ENCODE measurements around the gene PIERCE2. TPM values are rescaled to one million over a fixed set of nuclear protein-coding genes. Genes with fewer than 3 reads are reported as not detected.
"Not testable (repeated sequence)": the region's sequence is repeated elsewhere in the genome, so short reads cannot be mapped to it uniquely, and the experiment has no call there.

PIERCE2 gene
- total RNA-seq, 1 donor from 2014 or later: 1.8 TPM

- DNase-seq (ENCODE audit: low read depth) (no peak), FAIRE-seq (no peak)
- Histone ChIP-seq H3K4me3 (ENCODE audit: low read depth, low read length) (no peak overlapping the region), H3K27me3 (ENCODE audit: control insufficient read depth, insufficient read depth, low read length) (no peaks in the 10 kb centered on the region), H3K36me3 (ENCODE audit: control insufficient read depth, insufficient read depth, low read length) (peaks cover 1% of the 10 kb centered on the region)
- TF ChIP-seq CTCF (IDR thresholded peaks at IDR 0.05; ENCODE audit: insufficient read depth, low read length, severe bottlenecking): no peak
These were observed 13.6 kb upstream of the PIERCE2 start for GRCh38 chr15:55394694-55395093.

DNA sequence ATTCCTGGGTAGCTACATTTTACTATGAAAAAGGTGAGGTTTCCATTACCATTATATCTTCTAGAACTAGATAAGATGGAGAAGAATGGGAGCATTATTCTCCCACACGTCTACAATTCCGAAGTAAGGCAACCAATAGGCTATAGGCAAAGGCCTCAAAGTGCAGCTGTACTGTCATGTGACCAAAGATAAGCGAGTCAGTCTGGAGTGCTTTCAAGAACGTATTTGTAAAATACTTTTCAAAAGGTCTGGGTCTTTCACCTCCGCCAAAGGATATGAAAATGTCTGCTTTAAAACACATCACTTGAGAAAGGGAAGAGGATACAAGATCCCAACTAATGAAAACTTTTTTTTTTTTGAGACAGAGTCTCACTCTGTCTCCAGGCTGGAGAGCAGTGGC lies 10.1 kb upstream of the PIERCE2 start:
- TF ChIP-seq CTCF (IDR thresholded peaks at IDR 0.05; ENCODE audit: insufficient read depth, low read length, severe bottlenecking): no peak
- DNase-seq (ENCODE audit: low read depth) (no peak), FAIRE-seq (no peak)
- Histone ChIP-seq H3K4me3 (ENCODE audit: low read depth, low read length) (no peak overlapping the region), H3K36me3 (ENCODE audit: control insufficient read depth, insufficient read depth, low read length) (peaks cover 1% of the 10 kb centered on the region), H3K27me3 (ENCODE audit: control insufficient read depth, insufficient read depth, low read length) (no peaks in the 10 kb centered on the region)

DNA sequence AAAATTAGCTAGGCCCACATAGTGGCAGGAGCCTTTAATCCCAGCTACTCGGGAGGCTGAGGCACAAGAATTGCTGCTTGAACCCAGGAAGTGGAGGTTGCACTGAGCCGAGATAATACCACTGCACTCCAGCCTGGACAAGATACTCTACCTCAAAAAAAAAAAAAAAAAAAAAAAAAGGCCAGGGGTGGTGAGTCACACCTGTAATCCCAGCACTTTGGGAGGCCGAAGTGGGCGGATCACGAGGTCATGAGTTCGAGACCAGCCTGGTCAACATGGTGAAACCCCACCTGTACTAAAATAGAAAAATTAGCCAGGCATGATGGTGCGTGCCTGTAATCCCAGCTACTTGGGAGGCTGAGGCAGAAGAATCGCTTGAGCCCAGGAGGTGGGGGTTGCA lies 8.2 kb upstream of the PIERCE2 start:
- not testable (repeated sequence) for H3K27me3 ChIP-seq (ENCODE audit: control insufficient read depth, insufficient read depth, low read length); DNase-seq (ENCODE audit: low read depth); H3K36me3 ChIP-seq (ENCODE audit: control insufficient read depth, insufficient read depth, low read length); FAIRE-seq; H3K4me3 ChIP-seq (ENCODE audit: low read depth, low read length)

- no peak for TF ChIP-seq CTCF (IDR thresholded peaks at IDR 0.05; ENCODE audit: insufficient read depth, low read length, severe bottlenecking)
- no peak for DNase-seq (ENCODE audit: low read depth)
- no peaks in the 10 kb centered on the region for H3K27me3 ChIP-seq (ENCODE audit: control insufficient read depth, insufficient read depth, low read length)
- peaks cover 1% of the 10 kb centered on the region for H3K36me3 ChIP-seq (ENCODE audit: control insufficient read depth, insufficient read depth, low read length)
- FAIRE-seq: no peak
- no peak overlapping the region for H3K4me3 ChIP-seq (ENCODE audit: low read depth, low read length)
These were observed 6.5 kb upstream of the PIERCE2 start for GRCh38 chr15:55401786-55402246.

GRCh38 chr15:55402707-55403106 lies 5.6 kb upstream of the PIERCE2 start:
- Histone ChIP-seq H3K4me3 (ENCODE audit: low read depth, low read length) (no peak overlapping the region), H3K36me3 (ENCODE audit: control insufficient read depth, insufficient read depth, low read length) (no peaks in the 10 kb centered on the region), H3K27me3 (ENCODE audit: control insufficient read depth, insufficient read depth, low read length) (no peaks in the 10 kb centered on the region)
- FAIRE-seq (no peak), DNase-seq (ENCODE audit: low read depth) (no peak)
- no peak for TF ChIP-seq CTCF (IDR thresholded peaks at IDR 0.05; ENCODE audit: insufficient read depth, low read length, severe bottlenecking)

- TF ChIP-seq CTCF (IDR thresholded peaks at IDR 0.05; ENCODE audit: insufficient read depth, low read length, severe bottlenecking): no peak
- no peak for FAIRE-seq
- Histone ChIP-seq H3K36me3 (ENCODE audit: control insufficient read depth, insufficient read depth, low read length) (no peaks in the 10 kb centered on the region), H3K4me3 (ENCODE audit: low read depth, low read length) (no peak overlapping the region), H3K27me3 (ENCODE audit: control insufficient read depth, insufficient read depth, low read length) (no peaks in the 10 kb centered on the region)
- DNase-seq (ENCODE audit: low read depth): peak; percentile 39
These were observed 4.8 kb upstream of the PIERCE2 start for GRCh38 chr15:55403531-55403930.

Measured in bronchial epithelial cell (primary cell).